Measurements from ENCODE around the gene PCDHGB4.

GRCh38 chr5:141356950-141357349 is 30.5 kb upstream of the PCDHGB4 start:
- TF ChIP-seq EZH2 (optimal IDR thresholded peaks at IDR 0.05; ENCODE audit: low read depth, low read length) (no peak), CTCF (IDR thresholded peaks at IDR 0.05; ENCODE audit: low read length) (no peak), EZH2phosphoT487 (IDR thresholded peaks at IDR 0.05; ENCODE audit: low read length) (no peak)
